Ovary (tissue), 3 donors: Measurements from ENCODE around the gene CT45A3.
"Not testable (repeated sequence)": the region's sequence is repeated elsewhere in the genome, so short reads cannot be mapped to it uniquely, and the experiment has no call there.

ENCODE experiments used
- POLR2A ChIP-seq: fragments of 450-650 bp; IDR thresholded peaks from one replicate; pipeline ENCODE4 v1.6.1; 2017; ENCODE audit warnings: antibody characterized with exemption, mild to moderate bottlenecking, moderate library complexity
- TF ChIP-seq, protein P1 (sequence below), 3 donors: fragments of 450-650 bp in 2 of 3; fragments of 200-600 bp in 1 of 3; IDR thresholded peaks; one replicate each; pipeline versions ENCODE4 v1.5.1 to v1.8.0; 2016 to 2022; ENCODE audit warnings: antibody characterized with exemption in 3 of 3, mild to moderate bottlenecking in 1 of 3
- donor health status: DM: no; HTN: no; CAD: no.

DNA sequence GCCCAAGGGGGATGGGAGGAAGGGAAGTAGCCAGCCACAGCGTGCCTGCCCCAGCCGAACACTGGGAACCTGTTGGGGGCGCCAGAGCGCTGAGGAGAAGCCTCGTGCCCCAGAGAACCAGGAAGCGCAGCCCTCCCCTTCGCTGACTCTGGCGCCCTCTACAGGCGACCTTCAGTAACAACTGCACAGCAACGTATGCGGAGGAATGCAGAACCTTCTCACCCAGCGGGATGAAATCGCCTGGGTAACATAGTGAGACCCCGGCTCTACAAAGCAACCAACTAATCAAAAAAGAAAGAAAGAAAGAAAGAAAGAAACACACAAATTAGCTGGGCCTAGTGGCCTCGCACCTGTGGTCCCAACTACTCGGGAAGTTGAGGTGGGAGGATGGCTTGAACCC is 34.7 kb upstream of the CT45A3 start, which contains the start of gene CT45A6:
- TF ChIP-seq, protein P1, sequence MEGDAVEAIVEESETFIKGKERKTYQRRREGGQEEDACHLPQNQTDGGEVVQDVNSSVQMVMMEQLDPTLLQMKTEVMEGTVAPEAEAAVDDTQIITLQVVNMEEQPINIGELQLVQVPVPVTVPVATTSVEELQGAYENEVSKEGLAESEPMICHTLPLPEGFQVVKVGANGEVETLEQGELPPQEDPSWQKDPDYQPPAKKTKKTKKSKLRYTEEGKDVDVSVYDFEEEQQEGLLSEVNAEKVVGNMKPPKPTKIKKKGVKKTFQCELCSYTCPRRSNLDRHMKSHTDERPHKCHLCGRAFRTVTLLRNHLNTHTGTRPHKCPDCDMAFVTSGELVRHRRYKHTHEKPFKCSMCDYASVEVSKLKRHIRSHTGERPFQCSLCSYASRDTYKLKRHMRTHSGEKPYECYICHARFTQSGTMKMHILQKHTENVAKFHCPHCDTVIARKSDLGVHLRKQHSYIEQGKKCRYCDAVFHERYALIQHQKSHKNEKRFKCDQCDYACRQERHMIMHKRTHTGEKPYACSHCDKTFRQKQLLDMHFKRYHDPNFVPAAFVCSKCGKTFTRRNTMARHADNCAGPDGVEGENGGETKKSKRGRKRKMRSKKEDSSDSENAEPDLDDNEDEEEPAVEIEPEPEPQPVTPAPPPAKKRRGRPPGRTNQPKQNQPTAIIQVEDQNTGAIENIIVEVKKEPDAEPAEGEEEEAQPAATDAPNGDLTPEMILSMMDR (IDR thresholded peaks at IDR 0.05), result not testable (repeated sequence)
- not testable (repeated sequence) for TF ChIP-seq POLR2A
